H9 (cell line): ENCODE data around the gene MAOA. TPM values are rescaled to one million over a fixed set of nuclear protein-coding genes. Genes with fewer than 3 reads are reported as not detected.

Source experiments
- DNase-seq: peaks from one replicate; pipeline ENCODE4 v3.0.0-alpha.2; 2017
- H2AFZ ChIP-seq: one replicate; pipeline ENCODE4 v1.6.1; 2013; ENCODE audit warnings: mild to moderate bottlenecking, low read length, control low read depth, moderate library complexity
- H2AK5ac ChIP-seq: 2 replicates; pipeline ENCODE4 v1.6.1; 2013; ENCODE audit warnings: low read length, control low read depth, mixed read lengths; ENCODE audit not compliant: insufficient read length
- H2BK120ac ChIP-seq: one replicate; pipeline ENCODE4 v1.6.1; 2013; ENCODE audit warnings: low read depth, mild to moderate bottlenecking, low read length, control low read depth, inconsistent platforms; ENCODE audit not compliant: poor library complexity, severe bottlenecking
- H2BK12ac ChIP-seq: 2 replicates; pipeline ENCODE4 v1.6.1; 2013; ENCODE audit warnings: low read length, control low read depth, mixed read lengths, low read depth; ENCODE audit not compliant: insufficient read length
- H2BK15ac ChIP-seq: 2 replicates; pipeline ENCODE4 v1.6.1; 2013; ENCODE audit warnings: low read depth, low read length, control low read depth
- H2BK20ac ChIP-seq: one replicate; pipeline ENCODE4 v1.6.1; 2013; ENCODE audit warnings: low read depth, mild to moderate bottlenecking, low read length, control low read depth, inconsistent platforms; ENCODE audit not compliant: poor library complexity, severe bottlenecking
- H2BK5ac ChIP-seq: 2 replicates; pipeline ENCODE4 v1.6.1; 2013; ENCODE audit warnings: low read length, control low read depth, mixed read lengths; ENCODE audit not compliant: insufficient read length
- H3K14ac ChIP-seq: 2 replicates; pipeline ENCODE4 v1.6.1; 2013; ENCODE audit warnings: low read length, control low read depth; ENCODE audit not compliant: insufficient read depth
- H3K18ac ChIP-seq: 2 replicates; pipeline ENCODE4 v1.6.1; 2013; ENCODE audit warnings: low read depth, mild to moderate bottlenecking, mixed read lengths, low read length, control low read depth; ENCODE audit not compliant: insufficient read length
- H3K23ac ChIP-seq: 2 replicates; pipeline ENCODE4 v1.6.1; 2013; ENCODE audit warnings: low read length, control low read depth, mixed read lengths, low read depth; ENCODE audit not compliant: insufficient read length
- H3K23me2 ChIP-seq: 2 replicates; pipeline ENCODE4 v1.6.1; 2013; ENCODE audit warnings: low read depth, mild to moderate bottlenecking, mixed read lengths, low read length, control low read depth; ENCODE audit not compliant: insufficient read length, poor library complexity, severe bottlenecking
- H3K27ac ChIP-seq: 2 replicates; pipeline ENCODE4 v1.5.1; 2013; ENCODE audit warnings: low read length, control low read depth, mixed read lengths, low read depth; ENCODE audit not compliant: insufficient read length
- H3K27me3 ChIP-seq: 2 replicates; pipeline ENCODE4 v1.6.1; 2013; ENCODE audit warnings: low read length, control low read depth, inconsistent platforms; ENCODE audit not compliant: insufficient read depth
- H3K4ac ChIP-seq: 2 replicates; pipeline ENCODE4 v1.6.1; 2013; ENCODE audit warnings: low read depth, mild to moderate bottlenecking, control low read depth, inconsistent platforms, low read length, moderate library complexity
- H3K4me1 ChIP-seq: 2 replicates; pipeline ENCODE4 v1.6.1; 2013; ENCODE audit warnings: low read length, control low read depth, inconsistent platforms; ENCODE audit not compliant: insufficient read depth
- H3K4me2 ChIP-seq: 2 replicates; pipeline ENCODE4 v1.6.1; 2013; ENCODE audit warnings: low read length, control low read depth, mixed read lengths; ENCODE audit not compliant: insufficient read length, insufficient read depth
- H3K56ac ChIP-seq: 2 replicates; pipeline ENCODE4 v1.6.1; 2013; ENCODE audit warnings: low read depth, mild to moderate bottlenecking, mixed read lengths, low read length, control low read depth; ENCODE audit not compliant: insufficient read length
- H3K79me1 ChIP-seq: 2 replicates; pipeline ENCODE4 v1.6.1; 2013; ENCODE audit warnings: low read depth, mild to moderate bottlenecking, moderate library complexity, low read length, control low read depth, inconsistent platforms; ENCODE audit not compliant: insufficient read depth, poor library complexity, severe bottlenecking
- H3K79me2 ChIP-seq: 2 replicates; pipeline ENCODE4 v1.6.1; 2013; ENCODE audit warnings: low read length, control low read depth, inconsistent platforms; ENCODE audit not compliant: insufficient read depth
- H3K9ac ChIP-seq: 2 replicates; pipeline ENCODE4 v1.6.1; 2013; ENCODE audit warnings: low read length, control low read depth, mixed read lengths; ENCODE audit not compliant: insufficient read length; ENCODE audit errors: extremely low read depth
- H3K9me3 ChIP-seq: one replicate; pipeline ENCODE4 v1.6.1; 2013; ENCODE audit warnings: low read depth, low read length, inconsistent platforms; ENCODE audit not compliant: control insufficient read depth
- H3T11ph ChIP-seq: one replicate; pipeline ENCODE4 v1.6.1; 2013; ENCODE audit warnings: mild to moderate bottlenecking, low read length, control low read depth, inconsistent platforms
- H4K20me1 ChIP-seq: one replicate; pipeline ENCODE4 v1.6.1; 2013; ENCODE audit not compliant: control insufficient read depth, insufficient read length, insufficient read depth
- H4K5ac ChIP-seq: 2 replicates; pipeline ENCODE4 v1.6.1; 2013; ENCODE audit warnings: low read depth, mild to moderate bottlenecking, mixed read lengths, low read length, control low read depth; ENCODE audit not compliant: insufficient read length
- H4K8ac ChIP-seq: replicated peaks from 2 replicates; pipeline ENCODE4 v1.6.1; 2013; ENCODE audit warnings: low read length, control low read depth, mixed read lengths, low read depth; ENCODE audit not compliant: insufficient read length
- H4K91ac ChIP-seq: 2 replicates; pipeline ENCODE4 v1.6.1; 2013; ENCODE audit warnings: low read depth, mild to moderate bottlenecking, moderate library complexity, mixed read lengths, low read length, control low read depth; ENCODE audit not compliant: insufficient read length
- H3K27ac Mint-ChIP-seq, 3 experiments: 2 replicates in 2 of 3; 3 replicates in 1 of 3; pipeline ENCODE4 v1.8.0; 2020 to 2021; ENCODE audit warnings: mixed read lengths in 3 of 3, mild to moderate bottlenecking in 1 of 3, moderate library complexity in 1 of 3
- H3K27me3 Mint-ChIP-seq: 2 replicates; pipeline ENCODE4 v1.8.0; 2021; ENCODE audit warnings: low read depth, mild to moderate bottlenecking, moderate library complexity, mixed read lengths
- H3K36me3 Mint-ChIP-seq, 3 experiments: 2 replicates in 2 of 3; 3 replicates in 1 of 3; pipeline ENCODE4 v1.8.0; 2020 to 2021; ENCODE audit warnings: low read depth in 3 of 3, mixed read lengths in 3 of 3; ENCODE audit not compliant: insufficient read depth in 1 of 3
- H3K4me1 Mint-ChIP-seq, 2 experiments: 2 replicates each; pipeline ENCODE4 v1.8.0; 2020; ENCODE audit warnings: mixed read lengths in 2 of 2
- H3K4me3 Mint-ChIP-seq, 2 experiments: 2 replicates in 1 of 2; 3 replicates in 1 of 2; pipeline ENCODE4 v1.8.0; 2020 to 2021; ENCODE audit warnings: mild to moderate bottlenecking in 2 of 2, mixed read lengths in 2 of 2, moderate library complexity in 1 of 2
- H3K9me3 Mint-ChIP-seq, 2 experiments: 2 replicates in 1 of 2; 3 replicates in 1 of 2; pipeline ENCODE4 v1.8.0; 2020; ENCODE audit warnings: mild to moderate bottlenecking in 2 of 2, mixed read lengths in 2 of 2, moderate library complexity in 1 of 2
- CTCF ChIP-seq: fragments of 200-600 bp; sonication (generic); conservative IDR thresholded peaks from 3 replicates; pipeline ENCODE4 v1.8.0; 2021; ENCODE audit warnings: antibody characterized with exemption, mild to moderate bottlenecking
- WGBS: extraction: QIAGEN DNeasy Blood & Tissue Kit; methylation state at CpG from one replicate; pipeline ENCODE4 v1.1.7; 2013; ENCODE audit warnings: missing lambda C conversion rate, low lambda C conversion rate, mixed read lengths; ENCODE audit not compliant: insufficient read length; ENCODE audit errors: extremely low coverage; 5-methylcytosine and 5-hydroxymethylcytosine counted together
- total RNA-seq: library from RNA; stranded (reverse); gene quantifications from 2 replicates; pipeline ENCODE4 v1.2.1, GENCODE V29; 2021

Gene MAOA
- total RNA-seq, 1 experiment from 2014 or later: 0.28 TPM

GRCh38 chrX:43664258-43664657 is 8.2 kb downstream of the MAOA start:
- Histone ChIP-seq H3K23ac (no peak overlapping the region), H2BK120ac (no peak overlapping the region)
- peaks cover 2 to 3% of the 10 kb centered on the region in 2 experiments; a peak in 3 of 4 replicates for H3K4me1 Mint-ChIP-seq

More at GRCh38 chrX:43664258-43664657, 8.2 kb downstream of the MAOA start:
- Histone ChIP-seq H3K79me2 (no peaks in the 10 kb centered on the region), H3K56ac (no peak overlapping the region), H3K4me1 (no peaks in the 10 kb centered on the region), H4K8ac (no peak overlapping the region), H4K91ac (no peak overlapping the region), H3K27me3 (no peaks in the 10 kb centered on the region), H3K4me2 (no peak overlapping the region), H2BK20ac (no peak overlapping the region), H2BK5ac (no peak overlapping the region), H4K20me1 (no peaks in the 10 kb centered on the region), H3K9ac (no peak overlapping the region), H4K5ac (no peak overlapping the region), H3K23me2 (no peaks in the 10 kb centered on the region), H2AK5ac (no peak overlapping the region), H2AFZ (no peak overlapping the region), H3K4ac (no peak overlapping the region), H3K9me3 (no peaks in the 10 kb centered on the region), H2BK15ac (no peak overlapping the region), H2BK12ac (no peak overlapping the region), H3T11ph (no peak overlapping the region), H3K79me1 (no peaks in the 10 kb centered on the region), H3K14ac (no peak overlapping the region), H3K18ac (no peak overlapping the region), H3K27ac (no peak overlapping the region)
- no CpG with 5 or more reads among the region's 3 CpGs for WGBS
- no peak overlapping the region for H3K27ac Mint-ChIP-seq
- no peaks in the 10 kb centered on the region; the same call in 1 of the 2 replicates for H3K27me3 Mint-ChIP-seq
- no peak for DNase-seq
- no peak overlapping the region for H3K4me3 Mint-ChIP-seq
- H3K36me3 Mint-ChIP-seq: 0 out of 7 replicates have a peak, but pooled peaks cover 0 to 1% (median 0%) of the 10 kb centered on the region in 3 experiments
- peaks cover 18 to 33% of the 10 kb centered on the region in 2 experiments for H3K9me3 Mint-ChIP-seq
- TF ChIP-seq CTCF: no peak
